ENCODE measurements around the gene PIEZO1. TPM values are rescaled to one million over a fixed set of nuclear protein-coding genes. Genes with fewer than 3 reads are reported as not detected.

The PIEZO1 gene
- total and polyA plus RNA-seq, 9 of the 15 experiments (the other 6 are each of a cell fraction or from before 2014, with no cell fraction given): 3.6 to 432 (median 131) TPM

- TF ChIP-seq ZNF77 (CRISPR knock-in tag; IDR thresholded peaks at IDR 0.05): no peak
- no peak for TF ChIP-seq HDAC3 (IDR thresholded peaks at IDR 0.05; ENCODE audit: borderline replicate concordance, partially characterized antibody)
Observed at GRCh38 chr16:88712362-88712979, 72.5 kb downstream of the PIEZO1 start (continued).

- 0 out of 2 replicates have a peak, but pooled peaks cover 2% of the 10 kb centered on the region for H3K9me3 ChIP-seq (replicated peaks; ENCODE audit: control insufficient read depth, insufficient read depth, low read depth, low read length)
- peaks cover 87% of the 10 kb centered on the region for H3K36me3 ChIP-seq (ENCODE audit: control insufficient read depth, insufficient read depth, low read length)
- H4K20me1 ChIP-seq (replicated peaks; ENCODE audit: control insufficient read depth, insufficient read depth, low read length): peaks cover 17% of the 10 kb centered on the region; the same call in 1 of the 2 replicates
- H3K27ac ChIP-seq (ENCODE audit: extremely low read depth, low read depth, low read length): no peak overlapping the region
- peaks cover 2% of the 10 kb centered on the region for H3K9me1 ChIP-seq (ENCODE audit: control insufficient read depth, insufficient read depth, low read length)
- TF ChIP-seq FOXJ3 (CRISPR knock-in tag; IDR thresholded peaks at IDR 0.05): no peak
- 0 out of 2 replicates have a peak, but pooled peaks have one; percentile 23 for TF ChIP-seq MBD2 (IDR thresholded peaks at IDR 0.05; ENCODE audit: borderline replicate concordance, low read depth)
- peak in 1 of 3 experiments; percentile 59 for TF ChIP-seq YY1 (IDR thresholded peaks at IDR 0.05; ENCODE audit: borderline replicate concordance in 1 of 3, control insufficient read depth in 1 of 3, extremely low read depth in 1 of 3, insufficient read depth in 3 of 3, insufficient read length in 1 of 3, insufficient replicate concordance in 2 of 3, low read depth in 1 of 3, low read length in 2 of 3)
- TF ChIP-seq ZNF830 (CRISPR knock-in tag; IDR thresholded peaks at IDR 0.05): no peak
- no peak for TF ChIP-seq SAFB (IDR thresholded peaks at IDR 0.05; ENCODE audit: borderline replicate concordance, low read depth, low read length)
- TF ChIP-seq ZBTB33 (CRISPR knock-in tag; IDR thresholded peaks at IDR 0.05): peak; percentile 58; the same call in 1 of the 2 replicates
- H3K4me2 ChIP-seq (ENCODE audit: insufficient read depth, low read length): no peak overlapping the region
- peaks cover 40% of the 10 kb centered on the region for H3K79me2 ChIP-seq (ENCODE audit: control insufficient read depth, insufficient read depth, low read length)
- no peaks in the 10 kb centered on the region; a peak in 1 of 5 replicates for H3K27me3 ChIP-seq (ENCODE audit: control insufficient read depth in 2 of 2, insufficient read depth in 2 of 2, low read length in 2 of 2)
- BruUV-seq (replicated peaks): no TSS peak
- ChIA-PET CTCF (ENCODE audit: low intra/inter-chr PET ratio) (no interaction called here), POLR2A (interaction anchor here (0.6 to 1.3 kb wide), 4 partner anchors 9 to 79 kb away, joined by 4 to 6 read pairs (median 4); no protein-coding TSS in a partner anchor)
- no peak overlapping the region for H2AFZ ChIP-seq (ENCODE audit: low read depth, low read length)
- 0 out of 4 replicates have a peak overlapping the region, but pooled peaks of 1 of the 2 experiments have one; percentile 23 for H3K9ac ChIP-seq (ENCODE audit: insufficient read depth in 1 of 2, low read depth in 2 of 2, low read length in 2 of 2)
- no peak for FAIRE-seq
- intact Hi-C loops (cut with micrococcal nuclease): no loop called here
- no peak overlapping the region for H3K4me3 ChIP-seq
- in situ Hi-C loops (cut with MboI): no loop called here
- no peak for DNase-seq (ENCODE audit: extremely low read depth in 1 of 4, low spot score in 3 of 4)
- ATAC-seq: no peak
- 61% methylated on average over 17 of the region's 18 CpGs for WGBS (ENCODE audit: insufficient coverage, low coverage, missing lambda C conversion rate)
- H3K4me1 ChIP-seq (replicated peaks in 1 of 2; ENCODE audit: control insufficient read depth in 2 of 2, insufficient read depth in 2 of 2, low read length in 2 of 2): peaks cover 0 to 76% of the 10 kb centered on the region in 2 experiments; a peak in 3 of 5 replicates
Observed at GRCh38 chr16:88711750-88712340, 73.2 kb downstream of the PIEZO1 start.
